HT-29 (cell line): ENCODE results near the gene RASA2. TPM values are rescaled to one million over a fixed set of nuclear protein-coding genes. Genes with fewer than 3 reads are reported as not detected.
"Not testable (repeated sequence)": the region's sequence is repeated elsewhere in the genome, so short reads cannot be mapped to it uniquely, and the experiment has no call there.

ENCODE experiments used
- DNase-seq: peaks from one replicate; pipeline ENCODE4 v3.0.0-alpha.2; 2015; ENCODE audit warnings: low spot score
- total RNA-seq: library from RNA; depleted of rRNA; stranded (reverse); fragments of >200 nt; shearing (Covaris generic); gene quantifications from 2 replicates; pipeline ENCODE4 v1.2.3, GENCODE V29; 2014

Gene RASA2
- total RNA-seq, 1 experiment from 2014 or later, result 2.7 TPM

DNA sequence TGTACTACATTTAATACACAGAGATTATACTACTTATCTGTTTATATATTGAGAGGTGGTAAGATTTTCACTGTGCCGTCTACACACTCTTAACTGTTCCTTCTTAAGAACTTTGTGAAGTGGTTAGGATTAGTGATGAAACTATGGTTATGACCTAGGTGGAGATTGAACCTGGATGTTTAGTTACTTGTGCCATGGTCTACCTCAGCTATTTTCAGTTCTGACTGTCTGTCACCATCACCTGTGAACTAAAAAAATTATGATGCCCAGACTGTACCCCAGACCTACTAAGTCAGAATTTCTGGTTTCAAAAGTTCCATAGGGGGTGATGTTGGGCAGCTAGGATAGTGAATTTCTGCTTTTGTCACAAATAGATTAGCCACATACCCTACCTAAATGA is 6.4 kb downstream of the RASA2 start:
- no peak for DNase-seq

DNA sequence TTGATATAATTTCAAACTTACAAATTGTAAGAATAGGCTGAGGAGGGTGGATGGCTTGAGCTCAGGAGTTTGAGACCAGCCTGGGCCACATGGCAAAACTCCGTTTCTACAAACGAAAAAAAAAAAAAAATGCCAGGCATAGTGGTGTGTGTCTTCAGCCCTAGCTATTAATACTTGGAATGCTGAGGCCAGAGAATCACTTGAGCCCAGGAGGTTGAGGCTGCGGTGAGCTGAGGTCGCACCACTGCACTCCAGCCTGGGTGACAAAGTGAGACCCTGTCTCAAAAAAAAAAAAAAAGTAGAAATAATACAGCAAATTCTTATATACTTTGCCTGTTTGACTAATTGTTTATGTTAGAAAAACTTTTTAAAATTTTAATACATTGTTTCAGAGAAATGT is 10.8 kb downstream of the RASA2 start:
- not testable (repeated sequence) for DNase-seq

DNA sequence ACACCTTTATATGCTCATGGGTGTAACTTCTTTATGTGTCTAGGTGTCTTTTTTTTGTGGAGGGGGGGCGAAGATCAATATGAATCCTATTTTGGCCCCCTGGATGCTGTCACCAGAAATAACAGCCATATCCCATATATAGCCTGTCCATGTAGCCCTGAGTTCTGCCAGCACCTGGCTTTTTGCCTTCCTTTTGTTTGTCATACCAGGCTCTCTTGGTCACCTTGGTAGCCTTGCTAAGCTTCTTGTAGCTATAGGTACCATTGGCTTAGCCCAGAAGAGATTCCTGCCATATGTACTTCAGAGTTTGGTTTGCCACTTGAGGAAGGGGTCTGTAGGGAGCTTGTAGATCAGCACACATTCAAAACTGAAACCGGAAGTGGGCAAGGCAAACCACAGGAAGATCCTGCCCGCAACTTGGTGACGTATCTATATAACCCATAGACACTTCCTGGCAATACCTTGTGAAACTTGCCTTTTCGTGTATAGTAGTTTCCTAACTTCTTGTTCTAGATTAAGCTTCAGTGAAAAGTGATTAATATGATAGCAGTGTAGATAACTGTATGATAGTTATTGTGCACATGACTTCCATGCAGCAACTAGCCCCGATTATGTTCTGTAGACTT is 11.9 kb downstream of the RASA2 start:
- no peak for DNase-seq

DNA sequence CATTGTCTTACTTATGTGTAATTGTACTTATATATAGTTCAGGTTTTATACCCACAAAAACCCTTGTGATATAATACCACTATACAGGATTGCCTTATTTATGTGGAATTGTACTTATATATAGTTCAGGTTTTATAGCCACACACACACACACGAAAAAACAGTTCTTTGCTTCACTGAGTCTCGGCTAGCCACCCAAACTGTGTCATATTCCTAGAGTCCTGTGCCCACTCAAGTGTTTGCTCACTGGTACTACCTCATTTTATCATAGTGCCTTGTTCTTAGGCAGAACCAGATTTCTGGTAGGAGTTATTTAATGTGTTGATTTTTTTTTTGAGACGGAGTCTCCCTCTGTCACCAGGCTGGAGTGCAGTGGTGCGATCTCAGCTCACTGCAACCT is 12.5 kb downstream of the RASA2 start:
- DNase-seq, result no peak

DNA sequence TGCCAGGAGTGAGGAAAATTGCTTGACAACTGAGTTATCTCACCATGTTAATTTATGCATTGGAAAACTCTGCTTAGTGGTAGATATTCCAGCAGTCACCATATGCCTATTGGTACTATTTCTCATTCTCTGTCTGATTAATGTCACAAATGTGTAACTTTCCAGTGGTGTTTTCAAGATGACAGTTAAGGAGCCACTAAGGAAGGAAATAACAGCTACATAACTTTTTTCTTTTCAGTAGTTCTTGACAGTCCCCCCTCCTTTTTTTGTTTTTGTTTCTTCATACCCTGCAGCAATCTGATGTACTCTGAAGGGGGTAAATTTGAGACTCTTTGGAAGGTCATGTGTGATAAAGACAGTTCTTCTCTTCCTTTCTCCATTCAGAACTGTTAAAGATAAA is 13.1 kb downstream of the RASA2 start:
- DNase-seq, result no peak

DNA sequence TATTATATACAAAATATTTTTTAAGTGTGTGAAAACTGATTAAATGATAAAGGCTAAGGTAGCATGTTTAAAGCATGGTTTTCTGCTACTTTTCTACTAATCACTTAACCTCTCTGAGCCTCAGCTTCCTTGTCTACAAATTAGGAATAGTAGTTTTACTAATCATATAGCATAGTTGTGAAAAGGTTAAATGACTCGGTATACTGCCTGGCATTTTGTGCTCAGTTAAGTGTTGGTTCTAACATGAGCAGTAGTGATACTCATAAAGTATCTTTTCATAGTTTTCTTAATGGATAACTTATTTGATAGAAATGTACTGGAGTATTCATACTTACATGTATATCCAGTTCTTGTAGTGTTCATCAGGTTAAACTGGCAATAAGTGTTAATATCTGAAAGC is 13.6 kb downstream of the RASA2 start:
- DNase-seq, result no peak

DNA sequence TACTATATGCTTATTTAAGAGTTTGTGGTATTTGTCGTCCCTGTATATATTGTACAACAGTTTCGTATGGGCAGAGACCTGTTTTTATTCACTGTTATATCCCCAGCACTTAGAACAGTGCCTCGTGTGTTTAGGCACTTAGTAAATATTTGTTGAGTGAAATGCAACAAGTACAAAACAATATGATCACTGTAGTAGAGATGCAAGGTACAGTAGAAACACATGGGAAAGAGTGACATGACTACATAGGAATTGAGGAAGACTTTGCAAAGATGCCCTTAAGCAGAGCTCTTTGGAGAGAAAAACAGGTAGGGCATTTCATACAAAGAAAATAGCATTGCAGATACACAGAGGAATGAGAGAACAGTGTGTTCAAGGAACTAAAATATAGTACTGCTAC is 18.3 kb downstream of the RASA2 start:
- no peak for DNase-seq

DNA sequence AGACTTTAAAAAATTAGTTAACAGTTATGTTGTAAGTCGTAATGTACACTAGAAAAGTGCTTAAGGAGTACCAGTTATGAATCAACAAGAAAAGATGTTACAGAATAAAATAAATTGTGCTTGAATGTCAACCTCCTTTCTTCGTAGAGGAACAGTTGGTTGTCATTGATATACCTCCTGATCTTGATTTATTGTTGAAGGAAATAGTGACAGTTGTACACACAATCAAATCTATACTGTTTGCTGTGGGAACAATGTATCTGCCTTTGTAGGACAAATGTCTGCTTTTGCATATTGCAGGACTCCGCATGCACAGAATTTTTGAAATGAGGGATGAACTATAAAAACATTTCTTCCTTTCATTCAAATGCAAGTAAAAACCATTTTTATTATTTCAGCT is 19.2 kb downstream of the RASA2 start:
- DNase-seq, result no peak

DNA sequence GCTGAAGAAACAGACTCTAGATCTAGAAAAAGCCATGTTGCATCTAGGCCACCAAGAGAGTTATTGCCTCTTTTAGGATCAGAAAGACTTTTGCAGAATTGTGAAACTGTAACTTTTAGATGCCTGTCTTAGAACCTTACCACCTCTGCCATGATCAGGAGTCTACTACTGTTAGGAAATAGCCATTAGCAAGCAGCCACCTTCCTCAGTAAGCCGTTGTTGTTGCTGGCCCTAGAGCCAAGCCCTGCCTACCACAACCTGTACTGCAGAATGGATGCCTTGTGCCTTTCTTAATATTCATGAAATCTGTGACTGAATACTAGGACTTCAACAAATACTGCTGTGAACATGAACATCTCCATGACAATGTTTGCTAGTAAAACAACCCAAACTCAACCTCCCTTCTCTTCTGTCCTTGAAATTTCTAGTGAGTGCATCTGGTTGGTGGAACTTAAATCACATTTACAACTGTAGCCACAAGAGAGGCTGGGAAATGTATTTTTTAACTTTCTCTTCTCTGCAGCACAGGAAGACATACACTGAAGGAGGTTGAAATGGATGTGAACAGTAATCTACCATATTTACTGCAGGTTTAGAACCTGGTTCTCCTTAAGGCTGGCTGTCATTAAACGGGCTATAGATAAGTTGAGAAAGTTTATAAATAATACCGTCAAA is 20.7 kb downstream of the RASA2 start:
- DNase-seq, result no peak

DNA sequence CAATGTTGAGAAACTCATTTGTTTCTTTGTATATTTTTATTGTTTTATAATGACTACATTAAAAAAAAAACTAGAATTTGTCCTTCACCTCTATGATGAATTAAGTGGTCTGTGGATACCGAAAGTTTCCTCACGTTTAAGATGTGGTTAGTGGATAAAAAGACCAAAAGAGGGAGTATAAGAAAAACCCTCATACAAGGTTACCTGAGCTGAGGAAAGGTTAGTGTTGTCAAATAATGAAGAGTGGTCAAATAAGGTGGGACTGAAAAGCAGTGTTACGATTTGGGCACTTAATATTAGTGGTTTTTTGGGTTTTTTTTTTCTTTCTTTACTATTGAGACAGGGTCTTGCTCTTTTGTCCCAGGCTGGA is 21.2 kb downstream of the RASA2 start:
- no peak for DNase-seq

DNA sequence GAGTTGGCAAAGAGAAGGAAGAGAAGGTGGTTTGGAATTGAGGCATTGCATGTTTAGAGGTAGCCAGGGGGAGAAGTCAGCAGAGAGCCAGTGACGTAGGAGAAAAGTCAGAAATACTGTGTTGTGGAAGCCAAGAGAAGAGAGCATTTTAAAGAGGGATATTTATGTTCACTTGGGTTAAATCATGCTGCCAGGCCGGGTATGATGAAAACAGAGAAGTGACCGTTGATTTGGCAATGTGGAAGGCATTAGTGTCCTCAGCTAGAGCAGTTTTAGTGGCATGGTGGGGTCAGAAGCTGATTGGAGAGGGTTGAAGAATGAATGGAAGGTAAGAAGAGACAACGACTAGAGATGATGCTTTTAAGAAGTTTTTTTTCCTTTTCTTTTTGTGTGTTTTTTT is 24.5 kb downstream of the RASA2 start:
- no peak for DNase-seq

DNA sequence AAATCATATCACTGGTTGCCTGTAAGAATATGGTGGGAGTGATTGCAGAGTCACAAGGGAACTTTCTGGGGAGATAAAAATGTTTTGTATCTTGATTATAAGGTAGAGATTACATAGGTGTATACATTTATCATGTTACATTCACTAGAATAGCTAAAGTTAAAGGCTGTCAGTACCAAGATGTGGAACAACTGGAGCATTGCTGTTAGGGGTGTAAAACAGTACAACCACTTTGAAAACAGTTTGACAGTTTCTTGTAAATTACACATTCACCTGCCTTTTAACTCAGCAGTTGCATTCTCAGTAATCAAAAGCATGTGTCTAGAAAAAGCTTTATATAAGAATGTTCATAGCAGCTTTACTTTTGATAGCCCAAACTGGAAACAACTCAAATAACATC is 27.6 kb downstream of the RASA2 start:
- no peak for DNase-seq

DNA sequence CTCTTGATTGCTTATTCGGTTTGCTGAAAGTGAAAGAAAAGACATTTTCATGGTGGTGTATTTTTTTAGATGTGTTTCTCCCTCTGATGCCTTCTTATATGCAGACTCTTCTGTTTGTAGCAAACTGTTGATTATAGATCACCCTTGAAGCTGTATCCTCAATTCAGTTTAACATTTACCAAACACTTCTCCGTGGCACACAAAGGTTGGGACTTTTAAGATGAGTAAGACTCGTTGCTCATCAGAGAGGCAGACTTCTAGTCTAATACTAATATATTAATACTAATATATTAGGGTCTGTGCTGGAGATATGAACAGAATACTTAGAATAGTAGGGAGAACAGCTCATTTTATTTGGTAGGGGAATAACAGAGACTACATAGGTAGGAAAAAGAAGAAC is 32.8 kb downstream of the RASA2 start:
- no peak for DNase-seq

DNA sequence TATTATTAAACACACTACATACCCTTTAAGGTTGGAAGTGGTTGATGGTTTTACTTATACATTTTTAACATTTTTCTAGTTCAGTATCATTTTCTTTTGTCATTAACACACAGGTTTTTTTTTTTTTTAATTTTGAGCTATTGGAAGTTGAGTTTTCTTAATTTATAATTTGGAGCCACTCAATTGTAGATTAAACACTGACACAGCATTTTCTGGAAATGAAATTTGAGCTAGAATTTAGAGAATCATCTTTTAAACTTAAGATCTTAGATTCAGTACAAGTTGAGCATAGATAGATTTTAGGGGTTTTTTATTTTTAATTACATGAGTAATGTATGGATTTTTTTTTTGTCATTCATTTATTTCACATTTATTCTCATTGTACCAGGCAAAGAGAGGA is 35.0 kb downstream of the RASA2 start:
- DNase-seq, result no peak

DNA sequence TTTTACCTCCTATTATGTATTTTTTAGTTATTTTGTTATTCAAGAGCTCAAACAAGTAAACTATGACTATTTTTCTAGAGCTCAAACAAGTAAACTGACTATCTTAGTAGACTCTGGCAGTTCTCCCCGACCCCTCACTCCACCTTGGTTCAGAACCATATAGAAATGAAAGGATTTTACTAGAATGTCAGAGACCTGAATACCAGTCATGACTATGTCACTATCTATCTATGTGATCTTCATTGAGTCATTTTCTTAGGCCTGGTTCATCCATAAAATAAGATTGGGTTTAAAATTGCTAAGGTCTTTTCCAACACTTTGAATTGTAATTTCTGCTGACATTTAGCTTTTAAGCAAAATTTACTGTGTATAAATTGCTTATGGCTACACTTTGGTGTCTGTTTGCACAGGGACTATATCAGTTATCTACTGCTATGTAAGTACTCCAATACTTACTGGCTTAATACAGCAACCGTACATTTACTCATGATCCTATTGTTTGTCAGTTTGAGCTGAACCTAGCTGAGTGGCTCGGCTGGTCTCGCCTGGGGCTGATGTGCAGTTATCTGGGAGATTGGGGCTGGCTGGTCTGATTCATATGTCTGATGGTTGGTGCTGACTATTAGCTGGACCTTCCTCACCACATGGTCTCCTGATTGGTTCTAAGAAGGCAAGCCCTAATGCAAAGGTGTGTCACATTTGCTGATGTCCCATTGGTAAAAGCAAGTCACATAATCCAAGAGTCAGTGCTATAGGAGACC is 37.0 kb downstream of the RASA2 start:
- no peak for DNase-seq

DNA sequence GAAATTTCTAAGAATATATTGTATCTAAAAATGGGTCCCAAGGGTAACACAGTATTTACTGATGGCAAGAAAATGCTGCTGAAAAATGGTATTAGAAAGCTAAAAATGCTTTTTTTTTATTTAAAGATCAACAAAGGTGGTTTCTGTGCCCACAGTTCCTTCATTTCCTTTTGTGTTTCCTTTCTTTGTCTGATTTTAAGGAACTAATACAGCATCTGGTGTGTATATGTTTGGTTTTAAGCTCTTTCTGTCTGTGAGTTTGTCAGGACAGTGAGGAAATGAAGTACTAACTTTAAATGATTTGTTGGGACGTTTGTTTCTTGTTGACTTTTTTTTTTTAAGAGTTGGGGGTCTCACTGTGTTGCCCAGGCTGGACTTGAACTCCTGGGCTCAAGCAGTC is 38.2 kb downstream of the RASA2 start:
- DNase-seq, result no peak

DNA sequence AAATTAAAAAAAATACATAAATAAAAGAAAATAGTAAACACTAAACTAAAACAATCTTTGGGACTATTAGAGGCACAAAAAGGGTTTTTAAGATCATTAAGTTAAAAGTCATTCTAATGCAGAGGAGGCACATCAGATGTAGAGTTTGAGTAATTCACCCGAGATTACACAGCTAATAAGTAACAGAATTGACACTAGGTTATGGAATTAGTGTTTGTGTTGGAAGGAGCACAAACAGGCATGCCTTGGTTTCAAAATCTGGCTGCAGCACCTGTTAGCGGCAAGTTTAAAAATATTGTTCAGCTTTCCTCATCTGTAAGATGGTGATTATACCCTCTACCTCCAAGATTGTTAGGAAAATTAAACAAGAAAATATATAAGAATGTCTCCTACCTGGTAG is 39.0 kb downstream of the RASA2 start:
- DNase-seq, result no peak

DNA sequence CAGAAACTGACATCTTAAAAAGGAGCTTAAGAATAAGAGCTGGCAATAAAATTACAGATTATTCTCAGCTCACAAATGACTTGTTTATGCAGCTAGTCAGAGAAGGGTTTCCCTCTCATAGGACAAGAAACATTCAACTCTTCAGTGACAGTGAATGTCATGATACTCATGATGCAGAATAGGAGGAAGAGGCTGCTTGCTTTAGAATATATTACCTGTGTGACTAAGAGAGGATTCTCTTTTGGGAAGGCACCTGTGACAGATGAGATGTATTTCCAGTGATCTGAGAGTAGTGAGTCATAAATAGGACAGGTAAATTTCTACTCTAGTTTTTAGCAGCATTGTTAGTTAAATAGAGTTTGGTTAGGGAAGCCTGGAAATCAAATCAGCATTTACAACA is 39.9 kb downstream of the RASA2 start:
- DNase-seq, result no peak

DNA sequence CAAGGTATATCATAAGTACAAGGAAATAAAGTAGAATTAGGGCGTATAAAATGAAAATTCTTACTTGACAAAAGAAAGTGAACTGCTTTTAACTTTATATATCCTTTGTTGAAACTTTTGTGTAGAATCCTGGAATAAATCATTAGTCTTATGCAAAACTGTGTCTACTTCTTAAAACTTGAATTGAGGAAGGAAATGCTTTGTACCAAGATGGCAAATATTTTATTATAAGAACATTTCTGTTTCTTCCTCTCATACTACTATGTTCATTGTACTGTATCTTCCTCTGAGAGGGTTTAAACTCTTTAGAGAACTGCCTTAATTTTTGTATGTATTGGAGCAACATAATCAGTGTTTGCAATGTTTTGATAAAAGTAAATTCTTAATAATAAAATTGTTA is 42.0 kb downstream of the RASA2 start:
- no peak for DNase-seq

DNA sequence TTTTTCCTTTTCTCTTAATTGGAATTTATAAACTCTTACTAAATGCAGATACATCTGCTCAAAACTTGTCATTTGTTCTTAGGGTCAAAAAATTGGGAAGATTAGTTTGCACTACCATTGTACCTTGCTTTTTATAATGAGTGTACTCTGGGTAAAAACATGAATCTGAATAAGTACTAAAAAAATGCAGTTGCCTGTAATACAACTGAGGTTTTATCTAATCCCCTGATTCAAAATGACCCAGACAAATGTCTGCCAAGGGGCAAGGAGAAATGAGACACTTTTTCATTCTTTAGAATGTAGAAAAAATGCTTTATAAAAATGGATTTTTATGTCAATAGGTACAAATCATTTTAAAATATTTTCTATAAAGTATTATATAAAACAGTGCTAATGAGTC is 42.4 kb downstream of the RASA2 start:
- no peak for DNase-seq

DNA sequence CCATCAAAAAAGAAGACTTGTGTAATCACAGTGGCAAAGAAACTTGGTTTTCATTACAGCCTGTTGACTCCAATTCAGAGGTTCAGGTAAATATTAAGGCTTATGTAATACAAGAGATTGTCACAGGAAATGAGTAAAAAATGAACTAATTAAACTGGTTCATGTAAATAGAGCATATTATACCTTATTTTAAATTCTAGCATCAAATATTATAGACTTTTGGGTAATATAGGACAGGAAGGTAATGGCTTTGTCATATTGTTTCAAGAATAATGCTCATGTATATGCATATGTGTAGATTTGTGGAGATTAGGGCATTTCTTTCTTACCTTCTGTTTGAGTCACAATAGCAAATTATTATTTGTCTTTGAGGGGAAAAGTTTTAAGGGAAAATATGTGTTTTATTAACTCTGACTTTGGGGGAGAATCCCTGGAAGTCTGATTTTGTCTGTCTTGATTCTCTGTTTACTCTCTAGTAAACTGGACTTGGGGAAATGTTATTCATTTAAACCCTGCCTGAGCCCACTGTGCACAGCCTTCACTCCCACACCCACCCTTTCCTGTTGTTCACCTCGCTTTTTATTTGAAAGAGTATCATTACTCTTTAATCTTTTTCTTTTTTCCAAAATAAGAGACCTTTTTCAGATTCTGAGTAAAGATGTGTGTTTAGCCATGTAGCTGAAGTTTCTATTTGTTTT is 43.0 kb downstream of the RASA2 start:
- DNase-seq, result no peak

DNA sequence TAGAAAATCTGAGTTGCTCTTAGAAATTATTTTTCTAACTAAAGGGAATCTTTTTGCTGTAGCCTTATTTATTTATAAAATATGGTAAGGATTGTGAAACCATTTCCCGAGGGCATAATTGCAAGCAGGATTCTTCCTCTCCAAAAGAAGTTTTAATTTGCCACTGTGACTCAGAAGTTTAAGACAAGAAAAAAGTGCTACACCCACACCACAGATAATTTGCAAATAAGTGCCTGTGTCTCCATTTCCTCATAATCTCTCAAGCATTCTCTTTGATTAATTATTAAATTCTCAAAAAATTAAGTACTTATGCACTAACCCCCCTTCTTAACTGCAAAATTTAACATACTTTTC is 43.6 kb downstream of the RASA2 start:
- DNase-seq, result no peak

DNA sequence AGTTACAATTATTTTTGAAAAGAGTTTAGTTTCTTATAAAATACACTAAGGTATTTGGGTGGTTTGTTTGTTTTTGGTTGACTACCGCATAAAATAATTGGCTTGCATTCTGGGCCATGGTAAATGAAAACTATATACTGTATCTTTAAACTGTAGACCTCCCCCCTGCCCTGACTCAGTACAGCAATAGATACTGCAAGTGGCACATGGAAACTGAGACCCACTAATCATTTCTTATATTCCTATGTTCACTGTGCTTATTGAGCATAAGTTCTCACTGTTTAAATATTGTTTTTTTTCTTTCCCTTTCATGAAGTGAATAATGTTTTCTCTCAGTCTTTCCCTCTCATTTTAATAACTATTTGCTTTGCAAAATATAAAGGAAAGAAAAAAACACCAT is 45.8 kb downstream of the RASA2 start:
- DNase-seq, result no peak
